Germinal center (tissue), 1 donor: ENCODE data around the gene THSD1.
"Not testable (repeated sequence)": the region's sequence is repeated elsewhere in the genome, so short reads cannot be mapped to it uniquely, and the experiment has no call there.

Experiments used
- DNase-seq: peaks from one replicate; pipeline ENCODE4 v3.0.0; 2012; ENCODE audit warnings: mixed read lengths, low spot score

The THSD1 gene

DNA sequence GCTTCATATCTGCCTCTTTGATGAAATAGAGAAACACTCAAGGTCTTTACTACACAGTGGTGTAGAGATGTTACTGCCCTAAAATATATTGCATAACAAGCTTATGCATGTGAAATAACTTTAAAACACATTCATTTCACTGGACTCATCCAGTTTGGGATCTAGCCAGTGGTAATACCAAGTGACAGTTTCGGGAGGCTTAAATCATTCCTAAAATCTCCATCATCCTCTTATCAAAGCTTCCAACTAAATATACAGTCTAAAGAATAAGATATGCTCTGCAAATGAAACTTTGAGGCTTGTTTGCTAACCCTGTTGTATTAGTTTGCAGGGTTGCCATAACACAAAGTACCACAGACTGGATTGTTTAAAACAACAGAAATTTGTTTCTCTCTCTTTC is 52.8 kb downstream of the THSD1 start:
- DNase-seq: no peak

DNA sequence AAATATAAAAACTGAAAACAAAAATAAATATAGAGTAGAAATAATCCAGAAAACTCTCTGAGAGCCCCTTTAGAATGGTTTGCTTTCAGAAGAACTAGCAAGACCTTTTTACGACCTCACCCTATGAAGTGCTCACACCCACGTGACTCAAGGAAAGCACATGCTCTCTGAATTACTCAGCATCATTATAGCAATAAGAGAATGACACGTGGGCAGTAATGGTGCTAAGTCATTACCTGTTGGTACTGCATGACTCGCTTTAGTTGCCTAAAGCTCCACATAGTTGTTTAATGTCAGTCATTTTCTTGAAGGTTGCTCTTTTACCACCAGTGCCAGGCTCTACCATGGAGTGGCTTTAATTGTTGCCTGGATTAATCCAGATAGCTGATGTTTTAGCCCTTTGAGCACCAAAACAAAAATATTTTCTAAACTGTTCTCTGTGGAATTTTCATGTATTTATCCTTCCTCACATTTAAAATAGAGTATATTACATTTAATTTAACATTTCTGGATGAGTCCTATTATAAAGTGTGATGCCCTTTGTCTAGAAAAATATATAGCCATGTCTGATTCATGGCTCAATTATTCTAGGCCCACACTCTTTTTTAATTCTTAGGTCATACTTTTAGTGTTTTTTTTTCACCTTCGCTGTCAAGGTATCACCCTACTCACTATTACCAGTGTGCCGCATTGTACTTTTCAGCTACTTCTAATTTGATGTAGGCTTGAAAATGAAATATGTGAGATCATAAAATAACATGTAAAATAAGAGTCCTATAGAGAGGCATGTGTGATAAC is 56.8 kb downstream of the THSD1 start:
- no peak for DNase-seq

DNA sequence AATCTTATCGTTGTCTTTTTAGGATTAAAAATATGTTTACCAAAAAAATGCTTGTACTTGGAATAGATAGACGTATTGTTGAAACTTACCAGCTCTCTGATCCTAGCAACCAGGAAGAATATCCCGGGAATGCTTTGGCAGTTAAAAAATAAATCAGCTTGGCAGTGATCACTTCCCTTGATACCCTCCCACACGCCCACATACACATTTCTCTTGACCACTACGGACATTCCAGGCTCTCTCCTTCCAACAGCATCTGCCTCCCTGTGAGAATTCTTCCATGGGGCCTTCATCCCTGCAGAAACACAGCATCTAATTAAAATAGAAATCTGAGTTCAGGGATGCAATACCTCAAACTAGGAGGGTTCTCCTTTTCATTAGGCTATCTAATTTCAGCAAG is 57.9 kb downstream of the THSD1 start:
- DNase-seq: no peak

DNA sequence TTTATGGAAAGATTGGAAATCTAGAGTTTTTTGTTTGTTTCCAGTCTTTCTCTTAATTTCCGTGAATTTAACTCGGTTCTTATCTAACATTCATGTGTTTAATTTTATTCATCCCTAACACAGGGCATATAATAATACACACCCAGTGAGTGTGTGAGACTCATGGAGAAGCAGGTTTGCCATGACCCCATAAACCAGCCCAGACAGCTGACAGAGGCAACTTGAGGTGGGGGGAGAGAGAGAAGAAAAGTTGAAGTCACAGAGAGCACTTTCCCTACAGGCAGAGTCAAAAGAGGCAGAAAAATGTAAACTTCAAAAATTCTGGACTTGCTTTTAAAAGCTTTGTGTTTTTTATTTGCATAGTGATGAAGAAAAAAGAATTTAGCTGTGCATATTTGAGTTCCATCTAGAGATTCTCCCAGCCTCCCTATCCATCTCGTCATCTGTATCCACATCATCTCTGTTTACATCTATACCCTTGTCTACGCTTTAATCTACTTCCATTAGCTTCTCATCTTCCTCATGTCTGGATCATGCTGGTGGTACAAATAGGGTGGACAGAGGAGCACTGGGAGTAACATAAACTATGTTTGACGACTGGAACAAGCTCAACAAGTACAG is 60.2 kb downstream of the THSD1 start:
- no peak for DNase-seq

DNA sequence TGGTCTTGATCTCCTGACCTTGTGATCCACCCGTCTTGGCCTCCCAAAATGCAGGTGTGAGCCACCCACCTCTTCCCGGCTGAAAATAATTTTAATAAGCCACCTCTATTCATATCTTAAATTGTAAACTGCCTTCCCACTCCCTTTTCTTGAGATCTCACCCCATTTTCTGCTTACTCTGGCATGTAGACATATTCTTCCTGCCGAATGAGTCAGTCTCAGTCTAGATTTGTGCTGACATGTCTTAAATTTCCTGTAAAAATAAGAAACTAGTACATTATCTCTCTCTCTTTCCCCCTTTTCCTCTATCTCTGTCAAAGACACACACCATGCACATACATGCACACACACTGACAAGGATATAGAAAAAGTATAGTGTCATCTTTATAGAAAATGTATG is 60.9 kb downstream of the THSD1 start:
- no peak for DNase-seq

DNA sequence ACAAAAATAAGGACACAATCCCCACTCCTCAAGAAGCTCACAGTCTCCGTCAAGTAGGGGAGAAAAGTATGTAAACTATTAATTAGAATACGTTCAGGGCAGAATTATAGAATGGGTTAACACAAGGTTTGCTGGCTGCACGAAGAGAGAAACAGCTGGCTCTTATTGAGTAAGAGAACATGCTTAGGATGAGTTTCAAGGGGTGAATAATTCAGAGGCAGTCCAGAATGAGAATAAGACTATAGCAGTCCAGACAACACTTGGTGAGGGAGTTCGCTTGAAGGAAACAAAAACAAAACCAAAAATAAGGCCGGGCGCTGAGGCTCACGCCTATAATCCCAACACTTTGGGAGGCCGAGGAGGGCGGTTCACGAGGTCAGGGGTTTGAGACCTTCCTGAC is 61.9 kb downstream of the THSD1 start:
- no peak for DNase-seq

DNA sequence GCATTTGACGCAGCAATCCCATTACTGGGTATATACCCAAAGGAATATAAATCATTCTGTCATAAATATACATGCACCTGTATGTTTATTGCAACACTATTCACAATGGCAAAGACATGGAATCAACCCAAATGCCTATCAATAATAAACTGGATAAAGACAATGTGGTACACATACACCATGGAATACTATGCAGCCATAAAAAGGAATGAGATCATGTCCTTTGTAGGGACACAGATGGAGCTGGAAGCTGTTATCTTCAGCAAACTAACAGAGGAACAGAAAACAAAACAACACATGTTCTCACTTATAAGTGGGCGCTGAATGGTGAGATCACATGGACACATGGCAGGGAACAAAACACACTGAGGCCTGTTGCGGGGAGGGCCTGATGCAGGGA is 63.8 kb downstream of the THSD1 start:
- DNase-seq: not testable (repeated sequence)

DNA sequence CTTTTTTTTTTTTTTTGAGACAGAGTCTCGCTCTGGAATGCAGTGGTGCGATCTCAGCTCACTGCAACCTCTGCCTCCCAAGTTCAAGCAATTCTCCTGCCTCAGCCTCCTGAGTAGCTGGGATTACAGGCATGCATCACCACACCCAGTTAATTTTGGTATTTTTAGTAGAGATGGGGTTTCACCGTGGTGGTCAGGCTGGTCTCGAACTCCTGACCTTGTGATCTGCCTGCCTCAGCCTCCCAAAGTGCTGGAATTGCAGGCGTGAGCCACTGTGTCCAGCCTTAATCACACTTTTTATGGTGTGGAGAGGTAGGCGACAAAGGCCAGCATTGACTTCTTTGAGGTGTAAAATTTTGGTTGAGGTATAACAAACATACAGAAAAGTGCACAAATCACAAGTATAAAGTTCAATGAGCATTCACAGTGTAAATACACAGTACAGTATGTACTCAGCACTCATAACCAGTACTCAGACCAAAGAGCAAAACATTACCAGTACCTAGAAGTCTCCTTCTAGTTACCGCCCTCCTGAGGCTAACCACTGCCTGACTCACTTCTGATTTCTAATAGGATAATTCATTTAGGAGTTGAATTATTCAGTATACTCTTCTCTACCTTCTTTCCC is 68.0 kb downstream of the THSD1 start:
- DNase-seq: not testable (repeated sequence)

DNA sequence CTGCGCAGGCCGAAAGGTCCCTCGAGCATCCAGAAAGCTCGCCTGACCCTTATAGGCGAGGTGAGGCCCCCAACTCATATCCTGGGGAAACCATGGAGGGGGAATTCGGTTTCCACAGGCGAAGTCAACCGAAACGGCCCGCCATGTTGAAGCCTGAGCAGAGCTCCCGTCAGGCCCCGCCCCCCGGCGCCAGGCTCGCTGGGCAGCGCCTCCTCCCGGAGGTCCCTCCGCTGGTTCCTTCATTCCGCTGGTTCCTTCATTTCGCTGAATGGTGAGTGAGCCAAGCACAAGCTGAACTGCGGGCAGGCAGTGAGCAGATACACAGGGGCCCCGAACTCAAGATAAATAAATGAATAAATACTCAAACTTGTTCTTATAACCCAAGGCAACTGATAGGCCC is 71.9 kb downstream of the THSD1 start:
- not testable (repeated sequence) for DNase-seq

DNA sequence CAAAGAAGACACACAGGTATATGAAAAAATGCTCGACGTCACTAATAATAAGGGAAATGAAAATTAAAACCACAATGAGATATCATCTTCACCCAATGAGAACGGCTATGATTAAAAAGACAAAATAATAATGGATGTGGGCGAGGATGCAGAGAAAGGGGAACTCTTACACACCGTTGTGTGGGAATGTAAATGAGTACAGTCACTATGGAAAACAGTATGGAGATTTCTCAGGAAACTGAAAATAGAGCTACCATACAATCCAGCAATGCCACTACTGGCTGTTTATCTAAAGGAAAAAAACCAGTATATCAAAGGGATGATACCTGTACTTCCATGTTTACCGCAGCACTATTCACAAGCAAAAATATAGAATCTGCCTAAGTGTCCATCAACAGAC is 74.1 kb downstream of the THSD1 start:
- not testable (repeated sequence) for DNase-seq
